ENCODE results near the gene ELOVL7. TPM values are rescaled to one million over a fixed set of nuclear protein-coding genes. Genes with fewer than 3 reads are reported as not detected.

Gene ELOVL7
- total RNA-seq, 1 experiment from 2014 or later: 20.0 TPM

GRCh38 chr5:60803712-60804111 lies 40.4 kb downstream of the ELOVL7 start:
- Histone ChIP-seq H3K27ac (ENCODE audit: low read depth, low read length) (no peak overlapping the region), H2AFZ (ENCODE audit: low read depth, low read length, poor library complexity, severe bottlenecking) (no peak overlapping the region), H3K4me1 (ENCODE audit: control insufficient read depth in 1 of 2, insufficient read depth in 2 of 2, low read length in 2 of 2) (peaks cover 0 to 7% of the 10 kb centered on the region in 2 experiments; a peak in 1 of 4 replicates), H3K36me3 (ENCODE audit: control insufficient read depth in 1 of 2, insufficient read depth in 2 of 2, low read length in 2 of 2) (no peaks in the 10 kb centered on the region), H4K20me1 (ENCODE audit: insufficient read depth) (no peaks in the 10 kb centered on the region), H3K79me2 (ENCODE audit: insufficient read depth, low read length) (peaks cover 5% of the 10 kb centered on the region; the same call in 1 of the 2 replicates), H3K9me2 (ENCODE audit: insufficient read depth) (no peaks in the 10 kb centered on the region), H3K4me2 (ENCODE audit: low read length) (no peak overlapping the region), H3K9me3 (ENCODE audit: control insufficient read depth in 1 of 2, insufficient read depth in 1 of 2, low read depth in 1 of 2, low read length in 2 of 2) (no peaks in the 10 kb centered on the region), H3K27me3 (ENCODE audit: insufficient read depth, low read length) (no peaks in the 10 kb centered on the region), H3K9ac (ENCODE audit: low read length) (no peak overlapping the region), H3K4me3 (replicated peaks in 1 of 2; ENCODE audit: low read depth in 1 of 2, low read length in 2 of 2) (no peak overlapping the region)
- TF ChIP-seq RAD21 (IDR thresholded peaks at IDR 0.05; ENCODE audit: low read depth): no peak
- no peak for TF ChIP-seq SP1 (IDR thresholded peaks at IDR 0.05; ENCODE audit: low read depth)
- TF ChIP-seq ELF1 (IDR thresholded peaks at IDR 0.05; ENCODE audit: borderline replicate concordance, low read depth): no peak
- no peak for TF ChIP-seq EGR1 (IDR thresholded peaks at IDR 0.05; ENCODE audit: low read depth)
- TF ChIP-seq JUND (IDR thresholded peaks at IDR 0.05): no peak
- no peak for TF ChIP-seq ZBTB33 (IDR thresholded peaks at IDR 0.05; ENCODE audit: extremely low read depth, insufficient replicate concordance, low read length)
- no peak for TF ChIP-seq TCF7L2 (IDR thresholded peaks at IDR 0.05; ENCODE audit: borderline replicate concordance, extremely low read depth, insufficient read depth, insufficient read length)
- TF ChIP-seq EZH2phosphoT487 (IDR thresholded peaks at IDR 0.05; ENCODE audit: borderline replicate concordance): no peak
- TF ChIP-seq CEBPB (IDR thresholded peaks at IDR 0.05; ENCODE audit: low read depth): no peak
- TF ChIP-seq ZFX (IDR thresholded peaks at IDR 0.05): no peak
- TF ChIP-seq POLR2A (IDR thresholded peaks at IDR 0.05; ENCODE audit: borderline replicate concordance, extremely low read depth, insufficient read depth, insufficient read length): no peak
- no peak for TF ChIP-seq CTCF (IDR thresholded peaks at IDR 0.05 in 2 of 3, conservative IDR thresholded peaks at IDR 0.05 in 1 of 3; ENCODE audit: borderline replicate concordance in 1 of 3, insufficient read depth in 1 of 3, low read depth in 2 of 3, low read length in 2 of 3)
- TF ChIP-seq EZH2 (IDR thresholded peaks at IDR 0.05): no peak
- no peak for TF ChIP-seq YY1 (IDR thresholded peaks at IDR 0.05; ENCODE audit: extremely low read depth, insufficient replicate concordance, low read depth, low read length)
- CTCF ChIA-PET: no interaction called here
- POLR2A ChIA-PET: no interaction called here
- RAD21 ChIA-PET (ENCODE audit: low non-redundant PET in 1 of 2, low total read pairs in 2 of 2, uncharacterized antibody in 2 of 2, unreplicated experiment in 2 of 2): no interaction called here
- intact Hi-C loops (cut with micrococcal nuclease): no loop called here
- no peak for DNase-seq (ENCODE audit: low read depth, low spot score)
- BruUV-seq (replicated peaks): no TSS peak
- no peak for ATAC-seq
